K562 (cell line): ENCODE measurements around the gene CABP4.

Experiments used
- ELF1 ChIP-seq: fragments of 200-800 bp; sonication (Bioruptor generic); IDR thresholded peaks from 2 replicates; pipeline ENCODE4 v1.6.1; 2016; ENCODE audit warnings: missing genetic modification characterization, missing compliant biosample characterization
- FOXK2 ChIP-seq, 2 experiments: fragments of 450-650 bp; IDR thresholded peaks in 1 of 2; conservative IDR thresholded peaks in 1 of 2; 2 replicates each; pipeline ENCODE4 v1.6.1; 2016; ENCODE audit warnings: low read depth in 2 of 2, mild to moderate bottlenecking in 1 of 2
- HCFC1 ChIP-seq: IDR thresholded peaks from 2 replicates; pipeline ENCODE4 v1.6.1; 2012; ENCODE audit warnings: low read depth, low read length, improper control_type of control experiment
- KDM2B ChIP-seq: fragments of 250-450 bp; sonication (Bioruptor Pico); IDR thresholded peaks from 2 replicates; pipeline ENCODE4 v1.8.0; 2021; ENCODE audit warnings: mild to moderate bottlenecking, moderate library complexity
- MAFK ChIP-seq: IDR thresholded peaks from 2 replicates; pipeline ENCODE4 v1.6.1; 2011; ENCODE audit warnings: low read length, improper control_type of control experiment
- MBD2 ChIP-seq: sonication (generic); IDR thresholded peaks from 2 replicates; pipeline ENCODE4 v1.6.1; 2016; ENCODE audit warnings: low read depth, borderline replicate concordance
- MYC ChIP-seq, 2 experiments: fragments of 250-450 bp in 1 of 2; sonication (Bioruptor Pico) in 1 of 2; IDR thresholded peaks; 2 replicates each; pipeline versions ENCODE4 v1.5.1 to v1.6.1; 2012 to 2021; ENCODE audit warnings: low read depth in 2 of 2, borderline replicate concordance in 1 of 2, improper control_type of control experiment in 1 of 2, low read length in 1 of 2, mild to moderate bottlenecking in 1 of 2, moderate library complexity in 1 of 2
- NELFE ChIP-seq: IDR thresholded peaks from 2 replicates; pipeline ENCODE4 v1.6.1; 2011; ENCODE audit warnings: mild to moderate bottlenecking; ENCODE audit not compliant: insufficient read depth, insufficient read length
- RCOR1 ChIP-seq, 2 experiments: IDR thresholded peaks; 2 replicates each; pipeline ENCODE4 v1.6.1; 2012; ENCODE audit warnings: low read depth in 2 of 2, low read length in 2 of 2, borderline replicate concordance in 1 of 2, improper control_type of control experiment in 1 of 2
- RNF2 ChIP-seq: sonication (generic); IDR thresholded peaks from 2 replicates; pipeline ENCODE4 v1.6.1; 2016
- TAF1 ChIP-seq: IDR thresholded peaks from 2 replicates; pipeline ENCODE4 v1.6.1; 2011; ENCODE audit warnings: mild to moderate bottlenecking, low read length, moderate library complexity; ENCODE audit not compliant: insufficient read depth, control insufficient read depth, severe bottlenecking; ENCODE audit errors: extremely low read depth
- TRIM28 ChIP-seq: fragments of 450-650 bp; IDR thresholded peaks from 2 replicates; pipeline ENCODE4 v1.6.1; 2017
- XRCC3 ChIP-seq: fragments of 450-650 bp; IDR thresholded peaks from 2 replicates; pipeline ENCODE4 v1.6.1; 2017; ENCODE audit warnings: mild to moderate bottlenecking, moderate library complexity
- ZBTB1 ChIP-seq: sonication (generic); formaldehyde crosslinking; IDR thresholded peaks from 2 replicates; pipeline ENCODE4 v1.8.1; 2023; ENCODE audit warnings: missing genetic modification reagents, low read depth, mild to moderate bottlenecking, borderline replicate concordance

GRCh38 chr11:67504005-67504949, 49.1 kb downstream of the CABP4 start:
- TF ChIP-seq HCFC1 (no peak), XRCC3 (no peak), TRIM28 (no peak), KDM2B (no peak; the same call in 1 of the 2 replicates), TAF1 (no peak), MBD2 (no peak), RCOR1 (IDR thresholded peaks at IDR 0.05; ENCODE audit: borderline replicate concordance in 1 of 2, low read depth in 2 of 2, low read length in 2 of 2) (no peak), MYC (IDR thresholded peaks at IDR 0.05; ENCODE audit: low read depth, low read length) (no peak), MYC (CRISPR knock-in tag; IDR thresholded peaks at IDR 0.05; ENCODE audit: borderline replicate concordance, low read depth) (no peak), FOXK2 (conservative IDR thresholded peaks at IDR 0.05 in 1 of 2, IDR thresholded peaks at IDR 0.05 in 1 of 2; ENCODE audit: low read depth in 2 of 2) (no peak), ELF1 (tag) (no peak), NELFE (no peak), MAFK (no peak), RNF2 (no peak), ZBTB1 (no peak)
